ENCODE results near the gene CIB1.
A peak's percentile ranks its signal among the peaks of the same experiment; 100 is the strongest.

- TF ChIP-seq POLR2AphosphoS5 (IDR thresholded peaks at IDR 0.05) (peak; percentile 88 to 96 (median 89)), POLR2A (IDR thresholded peaks at IDR 0.05) (peak; percentile 85)
- TF ChIP-seq, protein P1, sequence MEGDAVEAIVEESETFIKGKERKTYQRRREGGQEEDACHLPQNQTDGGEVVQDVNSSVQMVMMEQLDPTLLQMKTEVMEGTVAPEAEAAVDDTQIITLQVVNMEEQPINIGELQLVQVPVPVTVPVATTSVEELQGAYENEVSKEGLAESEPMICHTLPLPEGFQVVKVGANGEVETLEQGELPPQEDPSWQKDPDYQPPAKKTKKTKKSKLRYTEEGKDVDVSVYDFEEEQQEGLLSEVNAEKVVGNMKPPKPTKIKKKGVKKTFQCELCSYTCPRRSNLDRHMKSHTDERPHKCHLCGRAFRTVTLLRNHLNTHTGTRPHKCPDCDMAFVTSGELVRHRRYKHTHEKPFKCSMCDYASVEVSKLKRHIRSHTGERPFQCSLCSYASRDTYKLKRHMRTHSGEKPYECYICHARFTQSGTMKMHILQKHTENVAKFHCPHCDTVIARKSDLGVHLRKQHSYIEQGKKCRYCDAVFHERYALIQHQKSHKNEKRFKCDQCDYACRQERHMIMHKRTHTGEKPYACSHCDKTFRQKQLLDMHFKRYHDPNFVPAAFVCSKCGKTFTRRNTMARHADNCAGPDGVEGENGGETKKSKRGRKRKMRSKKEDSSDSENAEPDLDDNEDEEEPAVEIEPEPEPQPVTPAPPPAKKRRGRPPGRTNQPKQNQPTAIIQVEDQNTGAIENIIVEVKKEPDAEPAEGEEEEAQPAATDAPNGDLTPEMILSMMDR (IDR thresholded peaks at IDR 0.05): no peak
These were observed 31.7 kb upstream of the CIB1 start, which contains the start of gene NGRN for GRCh38 chr15:90265271-90266060.

All from breast epithelium (tissue), 3 donors.